Retinal pigment epithelial cell (primary cell): ENCODE data around the gene EXD1.
A peak's percentile ranks its signal among the peaks of the same experiment; 100 is the strongest.

Experiments
- DNase-seq: peaks from one replicate; pipeline ENCODE4 v3.0.0-alpha.2; 2010; ENCODE audit warnings: low read depth
- H3K4me3 ChIP-seq: 2 replicates; pipeline ENCODE4 v1.5.1; 2011; ENCODE audit warnings: mild to moderate bottlenecking, low read length, control low read depth, moderate library complexity
- CTCF ChIP-seq: conservative IDR thresholded peaks from 2 replicates; pipeline ENCODE4 v1.5.1; 2011; ENCODE audit warnings: low read depth, low read length, control low read depth, inconsistent platforms

Gene EXD1

GRCh38 chr15:41230650-41231421 lies at the start of gene EXD1, which contains the start of gene CHP1:
Gene EXD1 (minus strand): TSS chr15:41230757. CDS start chr15:41226575, 4,182 bp downstream.
Gene CHP1 (plus strand): TSS chr15:41231268. CDS start chr15:41231383, 115 bp downstream.
- peak within 1 kb of the TSS; percentile 91 for H3K4me3 ChIP-seq
- DNase-seq: peak; percentile 94
- peak; percentile 96 for TF ChIP-seq CTCF

- TF ChIP-seq CTCF: no peak
- DNase-seq: no peak
- no peak overlapping the region for H3K4me3 ChIP-seq
Observed at GRCh38 chr15:41279535-41280283, 49.2 kb upstream of the EXD1 start.

GRCh38 chr15:41278319-41278718 lies 47.8 kb upstream of the EXD1 start:
- no peak overlapping the region for H3K4me3 ChIP-seq
- TF ChIP-seq CTCF: no peak
- no peak for DNase-seq

- no peak overlapping the region for H3K4me3 ChIP-seq
- TF ChIP-seq CTCF: no peak
- no peak for DNase-seq
Observed at GRCh38 chr15:41276831-41277230, 46.3 kb upstream of the EXD1 start.

GRCh38 chr15:41269887-41270286 lies 39.3 kb upstream of the EXD1 start:
- TF ChIP-seq CTCF: no peak
- no peak for DNase-seq
- no peak overlapping the region for H3K4me3 ChIP-seq

- TF ChIP-seq CTCF: no peak
- peak; percentile 79 for DNase-seq
- no peak overlapping the region for H3K4me3 ChIP-seq
Observed at GRCh38 chr15:41263891-41264351, 33.4 kb upstream of the EXD1 start.
